COLO668 (cell line): ENCODE data around the gene KCNH3.
"Not testable (repeated sequence)": the region's sequence is repeated elsewhere in the genome, so short reads cannot be mapped to it uniquely, and the experiment has no call there.

Experiments used
- DNase-seq: peaks from one replicate; lab custom pipeline; 2025; ENCODE audit not compliant: unreplicated experiment; lab: John Stamatoyannopoulos, UW

The KCNH3 gene

DNA sequence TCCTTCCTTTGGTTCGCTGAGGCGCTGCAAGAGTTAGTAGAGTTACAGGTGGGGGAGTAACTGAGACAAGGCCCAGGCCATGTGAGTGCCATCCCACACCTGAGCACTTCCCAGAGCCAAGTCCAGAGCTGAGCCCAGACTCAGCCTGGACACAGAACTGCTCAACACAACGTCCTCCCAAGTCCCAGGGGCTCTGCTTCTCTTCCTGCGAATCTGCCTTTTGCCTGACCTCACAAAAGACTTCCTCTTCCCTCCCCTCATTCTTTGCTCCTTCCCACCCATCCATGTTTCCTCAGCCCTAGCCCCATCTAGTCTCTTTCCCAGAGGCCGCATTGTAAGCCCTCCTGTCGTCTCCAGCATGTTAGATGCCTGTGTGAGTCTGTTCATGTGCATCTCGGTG is 45.8 kb downstream of the KCNH3 start:
- DNase-seq, result no peak

DNA sequence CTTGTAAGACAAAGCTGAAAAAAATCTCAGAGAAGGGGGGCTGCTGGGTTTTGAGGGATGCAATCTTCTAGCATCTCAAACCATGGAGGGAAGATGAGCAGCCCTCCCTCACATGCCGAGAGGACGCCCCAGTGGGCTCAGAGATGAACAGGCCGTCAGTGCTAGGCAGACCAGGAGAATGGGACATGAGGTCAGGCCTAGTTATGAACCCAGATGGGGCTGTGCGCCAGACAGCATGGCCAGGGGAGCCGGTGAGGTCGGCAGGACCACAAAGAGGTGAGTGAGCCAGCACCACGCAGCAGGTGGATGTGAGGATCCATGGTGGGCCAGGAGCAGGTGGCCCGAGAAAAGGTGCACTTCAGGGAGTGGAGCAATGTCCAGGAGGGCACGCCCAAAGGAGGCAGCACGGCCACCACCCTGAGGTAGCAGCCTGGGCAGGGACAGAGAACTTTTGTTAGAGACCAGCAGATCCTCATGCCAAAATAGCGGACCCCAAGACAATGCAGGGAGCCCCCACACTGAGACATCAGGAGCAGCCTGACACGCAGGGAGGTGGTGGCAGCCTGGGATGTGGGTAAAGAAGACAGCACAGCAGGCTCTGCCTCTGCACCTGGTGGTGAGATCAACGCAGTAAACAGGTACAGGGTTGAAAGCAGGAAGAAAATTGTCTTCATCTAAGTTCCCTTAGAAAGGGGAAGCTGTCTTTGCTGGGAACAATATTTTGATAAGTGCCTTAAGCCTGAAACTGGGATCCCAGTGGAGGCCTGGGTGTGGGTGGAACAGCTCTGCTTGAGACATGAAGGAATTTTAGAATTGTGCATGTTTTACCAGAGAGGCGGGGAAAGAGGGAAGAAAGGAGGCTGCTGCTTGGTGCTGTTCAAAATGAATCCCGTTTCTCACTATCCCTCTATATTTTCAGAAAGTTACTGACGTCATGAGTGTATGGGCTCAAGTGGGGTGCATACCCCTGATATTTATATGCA is 46.9 kb downstream of the KCNH3 start:
- no peak for DNase-seq

DNA sequence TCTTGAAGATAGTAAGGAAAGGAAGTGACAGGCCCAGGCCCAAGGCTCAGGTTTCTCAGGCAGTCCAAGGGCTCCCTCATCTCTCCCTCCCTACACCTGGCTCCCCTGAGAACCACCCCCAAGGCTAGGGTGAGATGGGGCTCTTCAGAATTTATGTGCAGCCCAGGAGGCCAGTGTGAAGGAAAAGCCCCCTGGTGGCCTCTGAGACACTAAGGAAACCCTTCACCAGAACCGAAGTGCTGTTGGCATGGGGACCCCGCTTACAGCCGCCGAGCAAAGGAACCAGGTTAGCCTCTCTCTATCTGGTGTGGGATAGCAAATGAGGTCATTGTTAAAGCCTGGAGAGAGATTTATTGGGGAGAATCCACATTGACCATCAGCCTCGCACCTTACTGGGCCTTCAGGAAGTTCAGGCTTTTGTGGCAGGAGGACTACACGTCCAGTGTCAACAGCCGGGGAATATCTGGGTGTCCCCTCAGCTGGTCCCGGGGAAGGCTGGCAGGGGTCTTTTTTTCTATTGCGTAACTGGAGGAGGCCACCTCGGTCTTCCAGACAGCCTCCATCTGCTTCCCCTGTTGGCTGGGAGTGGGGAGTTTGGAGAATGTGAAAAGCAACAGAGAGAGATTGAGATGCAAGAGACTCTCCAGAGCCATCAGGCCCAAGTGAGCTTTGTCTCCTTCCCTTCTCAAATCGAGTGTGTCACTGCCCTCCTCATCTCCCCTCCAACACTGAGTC is 48.5 kb downstream of the KCNH3 start:
- no peak for DNase-seq

DNA sequence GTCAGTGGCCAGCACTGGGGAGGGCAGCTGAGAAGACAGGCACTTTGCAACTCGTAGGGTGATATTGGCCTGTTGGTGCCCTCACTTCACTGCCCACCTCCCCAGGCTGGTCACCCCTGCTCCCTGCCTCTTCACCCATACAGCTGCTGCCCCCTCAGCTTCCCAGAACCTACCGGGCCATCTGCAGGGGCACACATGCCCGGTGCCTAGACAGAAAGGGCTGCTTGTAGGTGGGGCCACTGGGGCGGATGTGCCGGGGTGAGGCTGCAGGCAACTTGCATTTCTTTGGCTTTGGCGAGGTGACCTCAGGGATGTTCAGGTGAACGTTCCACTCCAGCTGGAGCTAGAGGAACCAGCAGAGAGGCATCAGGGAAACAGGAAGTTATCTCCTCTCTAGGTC is 49.5 kb downstream of the KCNH3 start:
- DNase-seq, result no peak

DNA sequence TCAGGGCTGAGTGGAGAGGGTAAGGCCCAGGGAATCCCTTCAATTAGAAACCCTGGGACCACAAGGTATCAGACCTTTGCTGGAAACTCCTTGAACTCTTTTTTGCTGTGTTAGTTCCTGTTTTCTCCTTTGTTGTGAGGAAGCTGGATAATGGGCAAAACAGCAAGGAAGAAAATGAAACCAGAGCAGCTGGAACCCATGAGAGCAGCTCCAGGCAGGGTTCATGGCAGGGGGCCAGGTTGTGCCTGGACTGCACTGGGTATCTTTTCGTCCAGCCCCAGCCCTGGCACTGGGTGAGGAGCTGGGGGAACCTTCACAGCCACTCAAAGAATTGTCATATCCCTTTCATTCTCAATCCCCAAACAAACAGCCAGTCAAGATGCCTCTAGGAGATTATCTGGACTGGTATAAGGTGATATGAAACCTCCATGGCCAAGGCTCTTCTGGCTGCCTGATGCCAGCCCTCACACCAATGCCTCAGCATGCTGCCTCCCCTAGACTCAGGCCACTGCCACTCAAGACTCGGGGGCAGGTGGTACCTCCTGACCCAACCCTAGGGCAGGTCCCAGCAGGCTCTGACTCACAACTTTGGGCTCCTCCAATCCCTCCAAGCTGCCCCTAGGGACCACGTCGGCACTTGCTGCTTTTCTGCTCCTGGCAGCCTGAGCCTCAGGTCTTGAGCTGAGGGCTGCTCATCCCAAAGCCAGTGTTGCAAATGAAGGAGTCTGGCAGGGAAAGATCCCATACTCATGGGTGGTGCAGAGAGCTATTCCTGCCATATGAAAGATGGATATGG is 50.1 kb downstream of the KCNH3 start:
- DNase-seq, result no peak

DNA sequence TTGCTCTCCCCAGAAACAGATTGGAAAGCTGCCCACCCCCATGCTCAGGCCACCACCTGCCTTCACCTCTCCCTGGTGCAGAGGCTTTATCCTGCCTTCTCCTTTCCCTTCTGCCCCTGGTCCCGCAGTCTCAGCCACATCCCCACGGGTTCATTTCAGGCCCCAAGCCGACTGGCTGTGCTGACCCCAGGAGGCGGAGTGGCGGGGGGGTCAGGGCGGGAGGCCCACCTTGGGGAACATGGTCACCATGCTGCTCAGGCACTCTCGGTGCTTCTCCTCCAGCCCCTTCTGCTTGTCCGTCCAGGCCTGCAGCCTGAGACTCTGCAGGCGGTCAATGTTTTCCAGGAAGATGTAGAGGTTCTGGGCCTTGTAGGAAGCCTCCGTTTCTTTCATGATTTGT is 59.7 kb downstream of the KCNH3 start:
- no peak for DNase-seq

DNA sequence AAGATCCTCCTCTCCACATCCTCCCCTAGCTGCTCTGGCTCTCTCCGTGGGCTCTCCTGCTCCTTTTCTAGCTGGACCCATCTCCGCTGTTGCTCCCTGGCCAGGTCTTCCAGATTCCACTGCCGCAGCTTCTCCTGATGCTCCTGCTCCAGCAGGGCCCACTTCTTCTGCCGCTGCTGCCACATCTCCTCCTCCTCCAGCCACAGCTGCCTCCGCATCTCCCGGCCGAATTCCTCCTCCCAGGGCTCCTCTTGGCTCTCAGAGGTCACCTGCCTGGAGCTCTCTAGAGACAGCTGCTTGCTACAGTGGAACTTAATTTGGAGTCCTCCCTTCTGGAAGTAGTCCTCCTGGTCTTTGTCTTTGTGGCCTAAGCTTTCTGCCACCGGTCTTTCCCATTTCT is 61.1 kb downstream of the KCNH3 start:
- no peak for DNase-seq

DNA sequence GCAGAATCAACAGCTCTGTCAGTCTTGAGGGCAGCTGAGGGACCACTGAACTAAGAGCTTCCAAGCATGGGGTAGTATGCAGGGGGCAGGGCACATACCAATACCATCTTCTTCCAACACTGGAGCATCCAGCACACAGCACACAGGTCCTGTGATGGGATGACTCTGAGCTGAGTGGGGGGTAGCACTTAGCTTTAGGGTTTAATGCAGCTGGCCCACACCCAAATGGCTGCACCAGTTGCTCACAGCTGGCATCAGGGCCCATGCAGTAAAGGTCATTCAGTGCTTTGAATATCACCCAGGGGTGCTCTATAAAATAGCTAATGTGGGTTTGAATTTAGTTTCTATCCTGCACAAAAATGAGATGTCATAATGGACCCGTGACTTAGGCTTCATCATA is 64.9 kb downstream of the KCNH3 start:
- no peak for DNase-seq

DNA sequence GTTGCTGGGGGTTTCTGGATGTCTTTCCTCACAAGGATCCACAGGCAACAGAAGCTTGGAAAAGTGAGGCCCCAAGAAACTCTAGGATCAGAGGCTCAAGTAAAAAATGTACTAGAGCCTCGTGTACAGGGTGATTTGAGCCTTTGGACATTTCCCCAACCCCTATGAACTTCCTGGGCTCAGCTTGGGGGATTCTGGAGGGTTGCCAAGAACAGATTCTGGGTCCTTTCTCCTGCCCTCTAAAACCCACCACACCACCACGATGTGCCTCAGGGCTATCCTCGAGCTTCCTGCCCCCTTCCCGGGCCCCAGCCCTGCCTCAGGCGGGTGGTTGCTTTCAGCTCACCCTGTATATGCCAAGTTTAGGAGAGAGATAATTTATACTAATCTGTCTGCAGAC is 66.0 kb downstream of the KCNH3 start:
- DNase-seq, result no peak

DNA sequence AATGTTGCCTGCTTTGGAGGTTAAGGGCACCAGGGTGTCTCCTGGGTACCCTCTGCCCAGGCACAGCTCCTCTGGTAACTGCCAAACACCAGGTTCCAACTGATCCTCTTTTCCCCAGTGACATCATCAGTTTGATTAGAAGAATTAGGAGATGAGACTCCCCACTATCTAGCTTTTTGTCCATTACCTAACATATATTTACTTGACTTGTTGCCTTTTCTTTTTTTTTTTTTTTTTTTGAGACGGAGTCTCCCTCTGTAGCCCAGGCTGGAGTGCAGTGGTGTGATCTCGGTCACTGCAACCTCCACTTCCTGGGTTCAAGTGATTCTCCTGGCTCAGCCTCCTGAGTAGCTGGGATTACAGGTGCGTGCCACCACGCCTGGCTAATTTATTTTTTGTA is 66.7 kb downstream of the KCNH3 start, which contains the start of gene FAM186B:
Gene FAM186B (minus strand): TSS at position 101 of the 400 bp plus-strand sequence. CDS start 162 bp downstream, outside the sequence.
- not testable (repeated sequence) for DNase-seq
